ENCODE measurements around the gene SLC52A1.
"Not testable (repeated sequence)": the region's sequence is repeated elsewhere in the genome, so short reads cannot be mapped to it uniquely, and the experiment has no call there.

Gene SLC52A1

DNA sequence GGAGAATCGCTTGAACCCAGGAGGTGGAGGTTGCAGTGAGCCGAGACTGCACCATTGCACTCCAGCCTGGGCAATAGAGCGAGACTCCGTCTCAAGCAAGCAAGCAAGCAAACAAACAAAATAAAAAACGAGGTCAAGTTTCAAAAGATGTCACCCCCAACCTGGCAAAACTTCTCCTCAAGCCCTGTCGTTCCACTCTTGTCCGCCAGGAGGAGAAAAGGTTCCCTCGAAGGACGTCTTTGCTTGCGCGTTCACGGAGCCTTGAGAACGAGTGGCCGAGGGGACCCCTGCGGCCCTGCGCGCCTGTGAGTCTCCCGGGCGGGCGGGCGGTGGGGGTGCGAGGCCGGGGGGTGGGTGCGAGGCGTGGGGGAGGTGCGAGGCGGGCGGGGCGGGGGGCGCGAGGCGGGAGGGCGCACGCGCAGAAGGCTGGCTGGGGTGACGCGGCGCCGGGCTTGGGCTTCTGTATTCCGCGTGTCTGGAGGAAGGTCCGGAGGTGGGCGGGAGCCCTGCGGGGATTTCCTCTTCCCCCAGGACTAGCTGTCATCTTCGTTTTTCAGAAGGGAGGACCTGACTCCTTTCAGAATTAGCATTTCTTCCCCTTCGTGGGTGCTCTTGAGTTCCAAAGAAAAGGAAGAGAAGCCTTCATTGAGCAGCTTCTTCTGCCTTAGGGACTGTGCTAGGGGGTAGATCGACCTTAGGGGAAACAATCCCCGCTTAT lies 3.7 kb downstream of the SLC52A1 start:
- Histone ChIP-seq H3K4me1 (ENCODE audit: control insufficient read depth in 1 of 2, insufficient read depth in 1 of 2, low read depth in 1 of 2, low read length in 1 of 2) (peaks cover 27 to 31% of the 10 kb centered on the region in 2 experiments), H3K4me3 (ENCODE audit: low read depth in 1 of 2, low read length in 1 of 2) (peak overlapping the region; percentile 58 to 64), H3K27ac (peak overlapping the region; percentile 91), H3K27me3 (peaks cover 29% of the 10 kb centered on the region), H3K9me3 (no peaks in the 10 kb centered on the region), H3K36me3 (no peaks in the 10 kb centered on the region)
- TF ChIP-seq, protein P1, sequence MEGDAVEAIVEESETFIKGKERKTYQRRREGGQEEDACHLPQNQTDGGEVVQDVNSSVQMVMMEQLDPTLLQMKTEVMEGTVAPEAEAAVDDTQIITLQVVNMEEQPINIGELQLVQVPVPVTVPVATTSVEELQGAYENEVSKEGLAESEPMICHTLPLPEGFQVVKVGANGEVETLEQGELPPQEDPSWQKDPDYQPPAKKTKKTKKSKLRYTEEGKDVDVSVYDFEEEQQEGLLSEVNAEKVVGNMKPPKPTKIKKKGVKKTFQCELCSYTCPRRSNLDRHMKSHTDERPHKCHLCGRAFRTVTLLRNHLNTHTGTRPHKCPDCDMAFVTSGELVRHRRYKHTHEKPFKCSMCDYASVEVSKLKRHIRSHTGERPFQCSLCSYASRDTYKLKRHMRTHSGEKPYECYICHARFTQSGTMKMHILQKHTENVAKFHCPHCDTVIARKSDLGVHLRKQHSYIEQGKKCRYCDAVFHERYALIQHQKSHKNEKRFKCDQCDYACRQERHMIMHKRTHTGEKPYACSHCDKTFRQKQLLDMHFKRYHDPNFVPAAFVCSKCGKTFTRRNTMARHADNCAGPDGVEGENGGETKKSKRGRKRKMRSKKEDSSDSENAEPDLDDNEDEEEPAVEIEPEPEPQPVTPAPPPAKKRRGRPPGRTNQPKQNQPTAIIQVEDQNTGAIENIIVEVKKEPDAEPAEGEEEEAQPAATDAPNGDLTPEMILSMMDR (IDR thresholded peaks at IDR 0.05): peak; percentile 91

GRCh38 chr17:5030168-5030567 lies 5.1 kb downstream of the SLC52A1 start:
- H3K4me3 ChIP-seq (ENCODE audit: low read depth in 1 of 2, low read length in 1 of 2): peak overlapping the region; percentile 58 to 64
- not testable (repeated sequence) for H3K36me3 ChIP-seq, H3K9me3 ChIP-seq
- peaks cover 27 to 31% of the 10 kb centered on the region in 2 experiments for H3K4me1 ChIP-seq (ENCODE audit: control insufficient read depth in 1 of 2, insufficient read depth in 1 of 2, low read depth in 1 of 2, low read length in 1 of 2)
- H3K27ac ChIP-seq: peak overlapping the region; percentile 91
- peaks cover 17% of the 10 kb centered on the region for H3K27me3 ChIP-seq

GRCh38 chr17:5027916-5028315 lies 7.3 kb downstream of the SLC52A1 start:
- Histone ChIP-seq H3K27me3 (no peaks in the 10 kb centered on the region), H3K4me1 (ENCODE audit: control insufficient read depth in 1 of 2, insufficient read depth in 1 of 2, low read depth in 1 of 2, low read length in 1 of 2) (peaks cover 27 to 31% of the 10 kb centered on the region in 2 experiments), H3K36me3 (peaks cover 15% of the 10 kb centered on the region), H3K27ac (no peak overlapping the region), H3K9me3 (no peaks in the 10 kb centered on the region), H3K4me3 (ENCODE audit: low read depth in 1 of 2, low read length in 1 of 2) (no peak overlapping the region)
- TF ChIP-seq, protein P1 (IDR thresholded peaks at IDR 0.05): no peak

GRCh38 chr17:5027299-5027698 lies 7.9 kb downstream of the SLC52A1 start:
- H3K27ac ChIP-seq: no peak overlapping the region
- TF ChIP-seq, protein P1 (IDR thresholded peaks at IDR 0.05): no peak
- no peaks in the 10 kb centered on the region for H3K9me3 ChIP-seq
- peaks cover 27 to 31% of the 10 kb centered on the region in 2 experiments for H3K4me1 ChIP-seq (ENCODE audit: control insufficient read depth in 1 of 2, insufficient read depth in 1 of 2, low read depth in 1 of 2, low read length in 1 of 2)
- peaks cover 21% of the 10 kb centered on the region for H3K36me3 ChIP-seq
- no peaks in the 10 kb centered on the region for H3K27me3 ChIP-seq
- H3K4me3 ChIP-seq (ENCODE audit: low read depth in 1 of 2, low read length in 1 of 2): no peak overlapping the region

DNA sequence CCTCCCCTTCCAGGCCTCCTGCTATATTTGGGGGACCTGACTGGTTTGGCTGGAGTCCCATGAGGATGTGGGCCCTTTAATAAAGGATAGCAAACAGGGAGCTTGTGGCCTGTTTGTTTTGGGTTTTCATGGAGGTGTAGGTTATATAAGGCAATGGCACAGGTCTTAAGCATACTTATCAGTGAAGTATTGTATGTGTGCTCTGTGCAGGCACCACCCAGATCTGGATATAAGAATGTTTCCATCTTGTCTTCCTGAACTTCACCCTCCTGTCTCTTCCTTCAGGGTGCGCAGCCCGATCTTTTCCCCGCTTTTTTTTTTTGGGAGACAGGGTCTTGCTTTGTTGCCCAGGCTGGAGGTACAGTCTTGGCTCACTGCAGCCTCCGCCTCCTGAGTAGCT lies 10.6 kb downstream of the SLC52A1 start:
- Histone ChIP-seq H3K4me3 (ENCODE audit: low read depth in 1 of 2, low read length in 1 of 2) (no peak overlapping the region), H3K36me3 (peaks cover 47% of the 10 kb centered on the region), H3K27ac (no peak overlapping the region), H3K9me3 (no peaks in the 10 kb centered on the region), H3K4me1 (ENCODE audit: control insufficient read depth in 1 of 2, insufficient read depth in 1 of 2, low read depth in 1 of 2, low read length in 1 of 2) (peaks cover 10 to 11% of the 10 kb centered on the region in 2 experiments), H3K27me3 (no peaks in the 10 kb centered on the region)
- TF ChIP-seq, protein P1 (IDR thresholded peaks at IDR 0.05): no peak

GRCh38 chr17:5023588-5024147 lies 11.6 kb downstream of the SLC52A1 start:
- Histone ChIP-seq H3K27me3 (no peaks in the 10 kb centered on the region), H3K9me3 (no peaks in the 10 kb centered on the region), H3K4me3 (ENCODE audit: low read depth in 1 of 2, low read length in 1 of 2) (no peak overlapping the region), H3K27ac (no peak overlapping the region), H3K36me3 (peaks cover 55% of the 10 kb centered on the region), H3K4me1 (ENCODE audit: control insufficient read depth in 1 of 2, insufficient read depth in 1 of 2, low read depth in 1 of 2, low read length in 1 of 2) (peaks cover 4 to 5% of the 10 kb centered on the region in 2 experiments)
- TF ChIP-seq, protein P1 (IDR thresholded peaks at IDR 0.05): no peak
